T-cell (primary cell): ENCODE results near the gene RPL32. TPM values are rescaled to one million over a fixed set of nuclear protein-coding genes. Genes with fewer than 3 reads are reported as not detected.
A peak's percentile ranks its signal among the peaks of the same experiment; 100 is the strongest.
"Not testable (repeated sequence)": the region's sequence is repeated elsewhere in the genome, so short reads cannot be mapped to it uniquely, and the experiment has no call there.

Source experiments
- ATAC-seq, 4 experiments: fragments of 200-7000 bp in 3 of 4; fragments of 150-1000 bp in 1 of 4; cut with Tn5 transposase; replicated peaks in 1 of 4; 1 replicate in 3 of 4; 2 replicates in 1 of 4; pipeline ENCODE4 v1.10.0; 2021; ENCODE audit warnings: moderate library complexity in 3 of 4, mild to moderate bottlenecking in 2 of 4, moderate number of reproducible peaks in 1 of 4
- CTCF ChIA-PET, 2 donors: fragments of 300-600 bp; sonication (Branson Sonifier 250); formaldehyde crosslinking; loops; one replicate each; lab custom pipeline; 2022; ENCODE audit warnings: antibody characterized with exemption in 2 of 2; lab: Charles Lee
- POLR2A ChIA-PET, 2 donors: fragments of 300-600 bp; sonication (Branson Sonifier 250); formaldehyde crosslinking; loops; one replicate each; lab custom pipeline; 2022; ENCODE audit warnings: antibody characterized with exemption in 2 of 2; lab: Charles Lee
- DNase-seq, 35 experiments: peaks; one replicate each; pipeline versions ENCODE4 v3.0.0 to v3.0.0-alpha.2; 2013 to 2023
- H3K27ac ChIP-seq: one replicate; pipeline ENCODE4 v1.5.1; 2013; ENCODE audit warnings: low read length
- H3K27me3 ChIP-seq, 2 experiments: replicated peaks in 1 of 2; 1 replicate in 1 of 2; 2 replicates in 1 of 2; pipeline versions ENCODE4 v1.6.1 to v1.7.0; 2013; ENCODE audit warnings: low read length in 1 of 2, mixed read lengths in 1 of 2; ENCODE audit not compliant: control insufficient read depth in 2 of 2, insufficient read depth in 2 of 2; ENCODE audit errors: extremely low read depth in 1 of 2
- H3K36me3 ChIP-seq, 2 donors: 1 replicate in 1 of 2; 2 replicates in 1 of 2; pipeline versions ENCODE4 v1.6.1 to v1.7.0; 2013; ENCODE audit warnings: low read length in 1 of 2; ENCODE audit not compliant: control insufficient read depth in 2 of 2, insufficient read depth in 1 of 2; ENCODE audit errors: extremely low read depth in 1 of 2
- H3K4me1 ChIP-seq, 2 experiments: 1 replicate in 1 of 2; 2 replicates in 1 of 2; pipeline versions ENCODE4 v1.6.1 to v1.7.0; 2013; ENCODE audit warnings: low read length in 2 of 2, mixed read lengths in 1 of 2; ENCODE audit not compliant: insufficient read depth in 2 of 2, control insufficient read depth in 1 of 2; ENCODE audit errors: extremely low read depth in 1 of 2
- H3K4me3 ChIP-seq, 2 donors: 1 replicate in 1 of 2; 2 replicates in 1 of 2; pipeline versions ENCODE4 v1.5.1 to v1.7.0; 2013; ENCODE audit warnings: mild to moderate bottlenecking in 2 of 2, low read length in 1 of 2, moderate library complexity in 1 of 2; ENCODE audit not compliant: control insufficient read depth in 1 of 2; ENCODE audit errors: extremely low read depth in 1 of 2
- H3K9me3 ChIP-seq: 2 replicates; pipeline ENCODE4 v1.7.0; 2013
- H3K27ac Mint-ChIP-seq, 2 donors: one replicate each; pipeline ENCODE4 v1.8.0; 2020 to 2021; ENCODE audit warnings: mild to moderate bottlenecking in 2 of 2, mixed read lengths in 2 of 2
- H3K27me3 Mint-ChIP-seq, 2 donors: one replicate each; pipeline ENCODE4 v1.8.0; 2021 to 2022; ENCODE audit warnings: mixed read lengths in 2 of 2
- H3K36me3 Mint-ChIP-seq: one replicate; pipeline ENCODE4 v1.8.0; 2021; ENCODE audit warnings: mixed read lengths
- H3K4me1 Mint-ChIP-seq, 3 donors: one replicate each; pipeline ENCODE4 v1.8.0; 2020 to 2022; ENCODE audit warnings: mixed read lengths in 3 of 3, mild to moderate bottlenecking in 1 of 3
- H3K4me3 Mint-ChIP-seq, 3 donors: one replicate each; pipeline ENCODE4 v1.8.0; 2020 to 2022; ENCODE audit warnings: mild to moderate bottlenecking in 3 of 3, mixed read lengths in 3 of 3, moderate library complexity in 3 of 3
- H3K9me3 Mint-ChIP-seq, 3 donors: one replicate each; pipeline ENCODE4 v1.8.0; 2020 to 2022; ENCODE audit warnings: mixed read lengths in 3 of 3
- WGBS: methylation state at CpG from one replicate; pipeline ENCODE4 v1.1.5; 2013; ENCODE audit warnings: missing lambda C conversion rate; ENCODE audit not compliant: insufficient coverage; 5-methylcytosine and 5-hydroxymethylcytosine counted together
- total RNA-seq, 35 experiments: library from RNA in 6 of 35; stranded (reverse) in 6 of 35; fragments of 120-200 nt in 1 of 35; gene quantifications; one replicate each; pipeline versions ENCODE4 v1.2.1 to v1.2.4 and lab custom pipeline; 2013 to 2026

RPL32 gene
- total RNA-seq, 5 donors from 2014 or later (not counting 1 experiment from before 2014, with no cell fraction given): 3,117 to 3,787 (median 3,363) TPM

GRCh38 chr3:12793701-12794100 is 47.7 kb downstream of the RPL32 start:
- CTCF ChIA-PET: interaction anchor here in 1 of 2 donors (0.6 kb wide), 1 partner anchor 50 kb away, joined by 3 read pairs; no protein-coding TSS in a partner anchor
- Mint-ChIP-seq H3K27ac (no peak overlapping the region), H3K9me3 (no peaks in the 10 kb centered on the region), H3K27me3 (peaks cover 0 to 11% of the 10 kb centered on the region in 2 donors), H3K4me1 (peaks cover 4 to 16% (median 15%) of the 10 kb centered on the region in 3 donors), H3K36me3 (no peaks in the 10 kb centered on the region), H3K4me3 (no peak overlapping the region)
- Histone ChIP-seq H3K9me3 (no peaks in the 10 kb centered on the region), H3K36me3 (no peaks in the 10 kb centered on the region), H3K27me3 (peaks cover 0 to 26% of the 10 kb centered on the region in 2 experiments), H3K4me3 (no peak overlapping the region), H3K27ac (no peak overlapping the region), H3K4me1 (peaks cover 0 to 16% of the 10 kb centered on the region in 2 experiments)
- POLR2A ChIA-PET: no interaction called here
- WGBS: 93% methylated on average over 5 of the region's 5 CpGs
- no peak for ATAC-seq
- no peak for DNase-seq

DNA sequence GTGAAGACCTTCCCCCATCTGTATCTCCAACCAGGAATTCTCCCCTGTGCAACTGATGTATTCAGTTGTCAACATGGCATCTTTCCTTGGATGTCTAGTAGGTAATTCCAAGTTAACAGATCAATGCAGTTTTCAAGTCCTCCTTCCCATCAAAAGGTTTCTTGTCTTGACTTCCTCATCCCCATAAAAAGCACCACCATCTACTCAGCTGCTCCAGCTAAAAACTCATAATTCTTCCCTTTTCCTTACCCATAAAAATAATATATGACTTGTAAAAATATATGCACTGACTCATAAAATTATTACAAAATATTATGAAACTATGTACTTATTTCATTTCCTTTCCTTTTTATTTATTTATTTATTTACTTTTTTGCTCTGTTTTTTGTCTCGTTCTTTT is 49.9 kb downstream of the RPL32 start:
- H3K9me3 ChIP-seq: no peaks in the 10 kb centered on the region
- no peaks in the 10 kb centered on the region for H3K36me3 ChIP-seq
- no peaks in the 10 kb centered on the region for H3K36me3 Mint-ChIP-seq
- peaks cover 0 to 19% of the 10 kb centered on the region in 2 donors for H3K27me3 Mint-ChIP-seq
- H3K27me3 ChIP-seq: peaks cover 0 to 17% of the 10 kb centered on the region in 2 experiments
- ChIA-PET CTCF (interaction anchor here (0.6 to 1.0 kb wide), 2 partner anchors 100 to 1117 kb away, joined by 5 read pairs; no protein-coding TSS in a partner anchor), POLR2A (interaction anchor here in 1 of 2 donors (0.6 to 0.7 kb wide), 2 partner anchors 24 to 49 kb away, joined by 3 to 4 read pairs; no protein-coding TSS in a partner anchor)
- H3K27ac Mint-ChIP-seq: no peak overlapping the region
- no peak overlapping the region for H3K4me3 ChIP-seq
- no peak overlapping the region for H3K27ac ChIP-seq
- no CpG with 5 or more reads among the region's 1 CpG for WGBS
- DNase-seq (no peak), ATAC-seq (no peak)
- H3K4me1 Mint-ChIP-seq: peaks cover 4 to 8% (median 7%) of the 10 kb centered on the region in 3 donors
- H3K4me1 ChIP-seq: peaks cover 0 to 11% of the 10 kb centered on the region in 2 experiments
- no peak overlapping the region for H3K4me3 Mint-ChIP-seq
- H3K9me3 Mint-ChIP-seq: no peaks in the 10 kb centered on the region

DNA sequence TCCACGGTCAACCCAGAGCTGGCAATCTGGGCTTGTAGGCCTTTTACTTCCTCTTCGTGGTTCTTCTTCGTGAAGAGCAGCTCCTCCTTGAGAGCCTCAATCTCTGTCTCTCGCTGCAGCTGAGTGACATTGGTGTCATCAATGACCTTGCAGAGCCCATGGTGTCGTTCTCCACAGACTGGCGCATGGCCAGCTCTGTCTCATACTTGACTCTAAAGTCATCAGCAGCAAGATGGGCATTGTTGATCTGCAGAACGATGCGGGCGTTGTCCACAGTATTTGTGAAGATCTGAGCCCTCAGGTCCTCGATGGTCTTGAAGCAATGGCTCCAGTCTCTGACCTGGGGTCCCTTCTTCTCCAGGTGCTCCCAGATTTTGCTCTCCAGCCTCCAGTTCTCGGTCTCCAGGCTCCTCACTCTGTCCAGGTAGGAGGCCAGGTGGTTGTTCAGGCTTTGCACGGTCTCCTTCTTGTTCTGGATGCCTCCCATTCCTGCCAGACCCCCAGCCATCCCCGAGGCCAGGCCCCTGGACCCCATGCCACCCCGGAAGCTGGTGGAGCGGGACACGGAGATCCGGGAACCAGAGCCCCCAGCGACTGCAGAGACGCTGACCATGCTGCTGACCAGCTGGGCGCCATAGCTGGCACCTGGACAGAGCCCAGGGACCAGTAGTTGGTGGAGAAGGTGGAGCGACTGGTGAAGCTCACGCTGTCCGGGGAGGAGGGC is 53.2 kb downstream of the RPL32 start:
- peaks cover 13 to 22% of the 10 kb centered on the region in 2 donors for H3K27me3 Mint-ChIP-seq
- H3K4me1 Mint-ChIP-seq, H3K4me3 ChIP-seq, H3K36me3 ChIP-seq, H3K9me3 Mint-ChIP-seq, H3K4me3 Mint-ChIP-seq, H3K27ac ChIP-seq, H3K36me3 Mint-ChIP-seq, H3K9me3 ChIP-seq, H3K4me1 ChIP-seq, H3K27ac Mint-ChIP-seq, POLR2A ChIA-PET, ATAC-seq, DNase-seq: not testable (repeated sequence)
- CTCF ChIA-PET: interaction anchor here (0.5 to 2.1 kb wide), 8 partner anchors 8 to 197 kb away, joined by 3 to 19 read pairs (median 3); partner anchors contain the start of gene CAND2 (in 1 of the 2)
- H3K27me3 ChIP-seq: peaks cover 0 to 12% of the 10 kb centered on the region in 2 experiments
- WGBS: 72% methylated on average over 14 of the region's 23 CpGs

- WGBS: 71% methylated on average over 6 of the region's 9 CpGs
- H3K27ac ChIP-seq, H3K4me3 ChIP-seq, H3K4me3 Mint-ChIP-seq, H3K27me3 ChIP-seq, H3K9me3 ChIP-seq, H3K9me3 Mint-ChIP-seq, H3K4me1 ChIP-seq, H3K36me3 ChIP-seq, POLR2A ChIA-PET, H3K4me1 Mint-ChIP-seq, H3K36me3 Mint-ChIP-seq, H3K27ac Mint-ChIP-seq: not testable (repeated sequence)
- H3K27me3 Mint-ChIP-seq: peaks cover 18 to 20% of the 10 kb centered on the region in 2 donors
- ATAC-seq (peak in 2 of 4 experiments; percentile 46 to 58), DNase-seq (peak in 28 of 35 experiments; percentile 10 to 77 (median 54))
- CTCF ChIA-PET: interaction anchor here (0.7 to 2.1 kb wide), 7 partner anchors 9 to 105 kb away, joined by 3 to 19 read pairs (median 4); partner anchors contain the start of gene CAND2 (in 2 of the 2)
Measured at GRCh38 chr3:12787346-12787745, 54.0 kb downstream of the RPL32 start.

DNA sequence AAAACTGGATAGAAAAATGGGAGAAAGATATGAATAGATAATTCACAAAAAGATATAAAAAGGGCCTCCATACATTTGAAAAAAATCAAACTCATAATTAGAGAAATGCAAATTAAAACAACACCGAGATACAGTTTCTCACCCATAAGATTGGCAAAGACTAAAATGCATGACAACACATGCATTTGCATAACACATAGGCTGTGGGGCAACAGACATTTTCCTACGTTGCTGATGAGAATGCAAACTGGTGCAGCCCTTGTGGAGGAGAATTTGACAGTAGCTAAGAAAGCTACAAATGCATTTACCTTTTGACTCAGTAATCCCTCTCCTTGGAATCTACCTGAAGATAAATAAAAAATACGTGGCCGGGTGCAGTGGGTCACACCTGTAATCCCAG is 56.3 kb downstream of the RPL32 start:
- peaks cover 20 to 30% of the 10 kb centered on the region in 2 donors for H3K27me3 Mint-ChIP-seq
- no peak overlapping the region for H3K27ac Mint-ChIP-seq
- no peaks in the 10 kb centered on the region for H3K9me3 Mint-ChIP-seq
- ATAC-seq (no peak), DNase-seq (no peak)
- CTCF ChIA-PET: no interaction called here
- no CpG with 5 or more reads among the region's 4 CpGs for WGBS
- no peaks in the 10 kb centered on the region for H3K36me3 Mint-ChIP-seq
- H3K4me1 ChIP-seq: peaks cover 0 to 3% of the 10 kb centered on the region in 2 experiments
- H3K36me3 ChIP-seq: no peaks in the 10 kb centered on the region
- no peak overlapping the region for H3K4me3 Mint-ChIP-seq
- peaks cover 0 to 2% (median 0%) of the 10 kb centered on the region in 3 donors for H3K4me1 Mint-ChIP-seq
- no peak overlapping the region for H3K4me3 ChIP-seq
- H3K27me3 ChIP-seq: peaks cover 0 to 11% of the 10 kb centered on the region in 2 experiments
- POLR2A ChIA-PET: no interaction called here
- no peaks in the 10 kb centered on the region for H3K9me3 ChIP-seq
- no peak overlapping the region for H3K27ac ChIP-seq
